Naive thymus-derived CD8-positive, alpha-beta T cell (primary cell): Measurements from ENCODE around the gene RRBP1. TPM values are rescaled to one million over a fixed set of nuclear protein-coding genes. Genes with fewer than 3 reads are reported as not detected.
A peak's percentile ranks its signal among the peaks of the same experiment; 100 is the strongest.

Experiments
- ATAC-seq, 2 donors: fragments of 150-1000 bp; cut with Tn5 transposase in 1 of 2; sonication (Bioruptor Pico), chemical (Tn5 transposase) in 1 of 2; 1 replicate in 1 of 2; 2 replicates in 1 of 2; pipeline ENCODE4 v1.10.0; 2021; ENCODE audit warnings: mild to moderate bottlenecking in 2 of 2, moderate library complexity in 2 of 2
- POLR2A ChIA-PET: fragments of 350-600 bp; sonication (Branson Sonifier 250); formaldehyde crosslinking; loops from one replicate; lab custom pipeline; 2021; ENCODE audit warnings: antibody characterized with exemption; lab: Charles Lee
- DNase-seq, 10 donors: peaks; one replicate each; pipeline versions ENCODE4 v3.0.0 to v3.0.0-alpha.2; 2020 to 2022
- H3K27ac Mint-ChIP-seq, 10 donors: one replicate each; pipeline ENCODE4 v1.8.0; 2020 to 2022; ENCODE audit warnings: mild to moderate bottlenecking in 10 of 10, mixed read lengths in 10 of 10, moderate library complexity in 4 of 10, inconsistent platforms in 1 of 10
- H3K27me3 Mint-ChIP-seq, 5 donors: one replicate each; pipeline ENCODE4 v1.8.0; 2021 to 2022; ENCODE audit warnings: mixed read lengths in 5 of 5
- H3K36me3 Mint-ChIP-seq, 3 donors: one replicate each; pipeline ENCODE4 v1.8.0; 2020 to 2022; ENCODE audit warnings: mixed read lengths in 3 of 3, mild to moderate bottlenecking in 2 of 3, inconsistent platforms in 1 of 3
- H3K4me1 Mint-ChIP-seq, 4 donors: one replicate each; pipeline ENCODE4 v1.8.0; 2021 to 2022; ENCODE audit warnings: mixed read lengths in 4 of 4
- H3K4me3 Mint-ChIP-seq, 10 donors: one replicate each; pipeline ENCODE4 v1.8.0; 2020 to 2022; ENCODE audit warnings: mild to moderate bottlenecking in 10 of 10, mixed read lengths in 10 of 10, moderate library complexity in 6 of 10, inconsistent platforms in 1 of 10
- H3K9me3 Mint-ChIP-seq, 9 donors: one replicate each; pipeline ENCODE4 v1.8.0; 2020 to 2022; ENCODE audit warnings: mixed read lengths in 9 of 9, mild to moderate bottlenecking in 3 of 9, inconsistent platforms in 1 of 9, moderate library complexity in 1 of 9
- polyA plus RNA-seq, 3 donors: library from polyadenylated mRNA; unstranded; fragments of 300-500 nt; fragmentation: Illumina TruSeq; gene quantifications; one replicate each; pipeline ENCODE4 v1.2.3, GENCODE V29; 2021
- total RNA-seq, 8 experiments: library from RNA in 2 of 8; stranded (reverse) in 2 of 8; gene quantifications; one replicate each; pipeline ENCODE4 v1.2.3 and lab custom pipeline; 2021 to 2026

RRBP1 gene
- total and polyA plus RNA-seq, 5 experiments from 2014 or later: 1.7 to 22.4 (median 8.9) TPM

GRCh38 chr20:17685168-17685567 lies 3.1 kb upstream of the RRBP1 start:
- no peak for ATAC-seq
- peaks cover 10 to 13% (median 12%) of the 10 kb centered on the region in 4 donors for H3K4me1 Mint-ChIP-seq

GRCh38 chr20:17684077-17684888 lies 2.2 kb upstream of the RRBP1 start:
- Mint-ChIP-seq H3K9me3 (no peaks in the 10 kb centered on the region), H3K27ac (no peak overlapping the region), H3K27me3 (peaks cover 18 to 50% (median 40%) of the 10 kb centered on the region in 5 donors), H3K36me3 (no peaks in the 10 kb centered on the region), H3K4me3 (peak overlapping the region in 5 of 10 donors; percentile 9 to 78 (median 39)), H3K4me1 (peaks cover 13 to 21% (median 19%) of the 10 kb centered on the region in 4 donors)
- no peak for DNase-seq
- POLR2A ChIA-PET: no interaction called here
- ATAC-seq: no peak

More at GRCh38 chr20:17685168-17685567, 3.1 kb upstream of the RRBP1 start:
- Mint-ChIP-seq H3K27ac (no peak overlapping the region), H3K36me3 (peaks cover 0 to 1% (median 0%) of the 10 kb centered on the region in 3 donors), H3K27me3 (peaks cover 20 to 51% (median 41%) of the 10 kb centered on the region in 5 donors), H3K4me3 (no peak overlapping the region), H3K9me3 (peaks cover 0 to 7% (median 0%) of the 10 kb centered on the region in 9 donors)
- no peak for DNase-seq
- POLR2A ChIA-PET: no interaction called here

- no peaks in the 10 kb centered on the region for H3K9me3 Mint-ChIP-seq
- H3K27me3 Mint-ChIP-seq: peaks cover 17 to 45% (median 35%) of the 10 kb centered on the region in 5 donors
- POLR2A ChIA-PET: interaction anchor here (1.2 to 2.3 kb wide), 6 partner anchors 73 to 824 kb away, joined by 5 to 25 read pairs (median 8); partner anchors contain the start of genes DSTN, KAT14, MGME1 and PET117
- peak overlapping the region in 4 of 10 donors; percentile 34 to 79 (median 70) for H3K27ac Mint-ChIP-seq
- no peaks in the 10 kb centered on the region for H3K36me3 Mint-ChIP-seq
- no peak for ATAC-seq
- no peak for DNase-seq
- peak overlapping the region; percentile 65 to 93 (median 89) for H3K4me3 Mint-ChIP-seq
- peaks cover 13 to 26% (median 19%) of the 10 kb centered on the region in 4 donors for H3K4me1 Mint-ChIP-seq
Measured at GRCh38 chr20:17683218-17684076, 1.4 kb upstream of the RRBP1 start.

- Mint-ChIP-seq H3K4me3 (peak overlapping the region; percentile 80 to 93 (median 89)), H3K27me3 (peaks cover 15 to 39% (median 32%) of the 10 kb centered on the region in 5 donors), H3K27ac (peak overlapping the region; percentile 34 to 93 (median 90)), H3K36me3 (no peaks in the 10 kb centered on the region), H3K4me1 (peaks cover 12 to 29% (median 19%) of the 10 kb centered on the region in 4 donors), H3K9me3 (no peaks in the 10 kb centered on the region)
- ATAC-seq (no peak), DNase-seq (no peak)
- POLR2A ChIA-PET: interaction anchor here (0.7 to 2.3 kb wide), 8 partner anchors 72 to 1111 kb away, joined by 4 to 25 read pairs (median 7); partner anchors contain the start of genes DSTN, KAT14, MGME1 and PET117
Measured at GRCh38 chr20:17682889-17683198, 802 bp upstream of the RRBP1 start.

DNA sequence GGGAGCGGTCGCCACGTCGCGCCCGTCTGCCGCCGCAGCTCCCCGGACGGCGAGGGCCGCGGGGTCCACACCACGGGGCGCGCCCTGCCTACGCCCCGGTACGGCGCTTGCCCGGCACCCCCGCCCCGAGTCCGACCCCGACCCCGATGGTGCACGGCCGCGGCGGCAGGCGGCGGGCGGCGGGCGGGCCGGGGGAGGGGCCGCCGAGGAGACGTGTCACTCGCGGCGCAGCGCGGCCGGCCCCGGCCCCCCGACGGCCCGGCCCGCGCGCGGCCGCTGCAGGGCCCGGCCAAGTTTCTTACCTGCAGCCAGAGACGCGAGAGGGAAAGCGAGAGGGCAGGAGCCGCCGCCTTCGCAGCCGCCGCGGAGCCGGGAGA lies 328 bp downstream of the RRBP1 start:
- DNase-seq (peak in 1 of 10 donors; percentile 40), ATAC-seq (peak; percentile 0 to 4)
- H3K36me3 Mint-ChIP-seq: peaks cover 0 to 3% (median 0%) of the 10 kb centered on the region in 3 donors
- peaks cover 12 to 29% (median 19%) of the 10 kb centered on the region in 4 donors for H3K4me1 Mint-ChIP-seq
- H3K4me3 Mint-ChIP-seq: peak overlapping the region in 9 of 10 donors; percentile 79 to 93 (median 89)
- H3K9me3 Mint-ChIP-seq: no peaks in the 10 kb centered on the region
- peaks cover 10 to 27% (median 21%) of the 10 kb centered on the region in 5 donors for H3K27me3 Mint-ChIP-seq
- POLR2A ChIA-PET: interaction anchor here (0.6 to 2.3 kb wide), 10 partner anchors 71 to 826 kb away, joined by 3 to 25 read pairs (median 6); partner anchors contain the start of genes DSTN, KAT14, MGME1 and PET117
- peak overlapping the region in 5 of 10 donors; percentile 34 to 90 (median 73) for H3K27ac Mint-ChIP-seq

GRCh38 chr20:17680836-17681725 lies 961 bp downstream of the RRBP1 start:
- POLR2A ChIA-PET: interaction anchor here (1.5 to 2.3 kb wide), 3 partner anchors 278 to 607 kb away, joined by 3 to 25 read pairs (median 6); partner anchors contain the start of genes MGME1, SNX5 and ZNF133
- H3K4me3 Mint-ChIP-seq: peak overlapping the region; percentile 71 to 91 (median 81)
- ATAC-seq (peak; percentile 17 to 39), DNase-seq (peak; percentile 57 to 87 (median 76))
- H3K36me3 Mint-ChIP-seq: peaks cover 0 to 8% (median 0%) of the 10 kb centered on the region in 3 donors
- H3K27ac Mint-ChIP-seq: peak overlapping the region in 8 of 10 donors; percentile 40 to 90 (median 80)
- H3K4me1 Mint-ChIP-seq: peaks cover 12 to 29% (median 21%) of the 10 kb centered on the region in 4 donors
- H3K27me3 Mint-ChIP-seq: peaks cover 6 to 22% (median 16%) of the 10 kb centered on the region in 5 donors
- no peaks in the 10 kb centered on the region for H3K9me3 Mint-ChIP-seq

- peak in 2 of 10 donors; percentile 11 to 30 for DNase-seq
- no peak for ATAC-seq
- Mint-ChIP-seq H3K9me3 (no peaks in the 10 kb centered on the region), H3K4me1 (peaks cover 18 to 29% (median 23%) of the 10 kb centered on the region in 4 donors), H3K27ac (peak overlapping the region; percentile 60 to 90 (median 81)), H3K4me3 (peak overlapping the region; percentile 71 to 91 (median 81)), H3K36me3 (peaks cover 0 to 14% (median 0%) of the 10 kb centered on the region in 3 donors), H3K27me3 (peaks cover 2 to 15% (median 9%) of the 10 kb centered on the region in 5 donors)
- POLR2A ChIA-PET: interaction anchor here (1.3 kb wide), 1 partner anchor 109 kb away, joined by 5 read pairs; no protein-coding TSS in a partner anchor
Measured at GRCh38 chr20:17679941-17680835, 1.9 kb downstream of the RRBP1 start.

GRCh38 chr20:17678886-17679285 lies 3.2 kb downstream of the RRBP1 start:
- POLR2A ChIA-PET: interaction anchor here (0.6 kb wide), 1 partner anchor 120 kb away, joined by 3 read pairs; no protein-coding TSS in a partner anchor
- DNase-seq (no peak), ATAC-seq (no peak)
- H3K9me3 Mint-ChIP-seq: no peaks in the 10 kb centered on the region
- peaks cover 0 to 3% (median 2%) of the 10 kb centered on the region in 5 donors for H3K27me3 Mint-ChIP-seq
- H3K4me1 Mint-ChIP-seq: peaks cover 18 to 36% (median 24%) of the 10 kb centered on the region in 4 donors
- H3K36me3 Mint-ChIP-seq: peaks cover 0 to 17% (median 0%) of the 10 kb centered on the region in 3 donors
- H3K27ac Mint-ChIP-seq: peak overlapping the region in 1 of 10 donors; percentile 33
- no peak overlapping the region for H3K4me3 Mint-ChIP-seq

- Mint-ChIP-seq H3K36me3 (peaks cover 0 to 17% (median 0%) of the 10 kb centered on the region in 3 donors), H3K9me3 (no peaks in the 10 kb centered on the region), H3K27ac (peak overlapping the region in 1 of 10 donors; percentile 56), H3K27me3 (no peaks in the 10 kb centered on the region), H3K4me1 (peaks cover 18 to 38% (median 24%) of the 10 kb centered on the region in 4 donors), H3K4me3 (no peak overlapping the region)
- ATAC-seq (no peak), DNase-seq (no peak)
- POLR2A ChIA-PET: no interaction called here
Measured at GRCh38 chr20:17678295-17678694, 3.7 kb downstream of the RRBP1 start.

- Mint-ChIP-seq H3K27me3 (no peaks in the 10 kb centered on the region), H3K27ac (no peak overlapping the region), H3K4me1 (peaks cover 13 to 40% (median 19%) of the 10 kb centered on the region in 4 donors), H3K4me3 (no peak overlapping the region), H3K9me3 (no peaks in the 10 kb centered on the region), H3K36me3 (peaks cover 0 to 17% (median 0%) of the 10 kb centered on the region in 3 donors)
- no peak for ATAC-seq
- POLR2A ChIA-PET: no interaction called here
- no peak for DNase-seq
Measured at GRCh38 chr20:17676942-17677341, 5.1 kb downstream of the RRBP1 start.
